ENCODE measurements around the gene ISX.

DNA sequence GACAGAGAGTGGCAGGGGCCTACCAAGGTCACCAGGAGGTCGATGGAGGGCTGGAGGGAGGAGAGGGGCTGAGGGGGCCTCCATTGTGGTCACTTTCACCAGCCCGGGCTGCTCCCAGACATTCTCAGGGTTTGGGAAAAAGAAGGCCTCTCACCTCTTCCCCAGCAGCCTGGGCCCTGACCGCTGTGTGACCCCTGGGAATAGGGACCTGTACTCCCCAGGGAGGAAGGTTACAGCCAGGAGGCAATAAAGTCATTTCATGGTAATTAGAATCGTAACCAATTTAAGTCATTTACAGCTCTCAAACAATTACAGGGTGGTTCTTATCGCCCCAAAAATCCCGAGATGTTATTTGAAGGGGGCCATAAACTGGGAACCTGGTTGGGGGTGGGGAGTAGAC is 37.8 kb downstream of the ISX start:
- no peak for TF ChIP-seq GATA3 (IDR thresholded peaks at IDR 0.05; ENCODE audit: low read depth, low read length)
- TF ChIP-seq GATA2 (IDR thresholded peaks at IDR 0.05; ENCODE audit: low read depth, low read length), result no peak

Data from SH-SY5Y (cell line).